Measurements from ENCODE around the gene SLC22A3. TPM values are rescaled to one million over a fixed set of nuclear protein-coding genes. Genes with fewer than 3 reads are reported as not detected.

Gene SLC22A3
- total RNA-seq, 1 experiment from 2014 or later: 0.07 TPM

- no peak for DNase-seq (ENCODE audit: extremely low read depth, low read depth)
These were observed 50.6 kb downstream of the SLC22A3 start for GRCh38 chr6:160398674-160399271.

- no peak for DNase-seq (ENCODE audit: extremely low read depth, low read depth)
These were observed 52.3 kb downstream of the SLC22A3 start for GRCh38 chr6:160400446-160400845.

- no peak for DNase-seq (ENCODE audit: extremely low read depth, low read depth)
These were observed 60.4 kb downstream of the SLC22A3 start for GRCh38 chr6:160408528-160408927.

GRCh38 chr6:160412993-160413392 is 64.8 kb downstream of the SLC22A3 start:
- DNase-seq (ENCODE audit: extremely low read depth, low read depth): no peak

- no peak for DNase-seq (ENCODE audit: extremely low read depth, low read depth)
These were observed 69.0 kb downstream of the SLC22A3 start for GRCh38 chr6:160417146-160417545.

- no peak for DNase-seq (ENCODE audit: extremely low read depth, low read depth)
These were observed 69.4 kb downstream of the SLC22A3 start for GRCh38 chr6:160417550-160417949.

- DNase-seq (ENCODE audit: extremely low read depth, low read depth): no peak
These were observed 70.2 kb downstream of the SLC22A3 start for GRCh38 chr6:160418370-160418769.

- no peak for DNase-seq (ENCODE audit: extremely low read depth, low read depth)
These were observed 71.3 kb downstream of the SLC22A3 start for GRCh38 chr6:160419488-160419887.

GRCh38 chr6:160420253-160420968 is 72.2 kb downstream of the SLC22A3 start:
- no peak for DNase-seq (ENCODE audit: extremely low read depth, low read depth)

- DNase-seq (ENCODE audit: extremely low read depth, low read depth): no peak
These were observed 72.9 kb downstream of the SLC22A3 start for GRCh38 chr6:160420969-160421556.

- DNase-seq (ENCODE audit: extremely low read depth, low read depth): no peak
These were observed 73.7 kb downstream of the SLC22A3 start for GRCh38 chr6:160421854-160422253.

- DNase-seq (ENCODE audit: extremely low read depth, low read depth): no peak
These were observed 76.1 kb downstream of the SLC22A3 start for GRCh38 chr6:160424256-160424655.

- DNase-seq (ENCODE audit: extremely low read depth, low read depth): no peak
These were observed 78.0 kb downstream of the SLC22A3 start for GRCh38 chr6:160426136-160426535.

- no peak for DNase-seq (ENCODE audit: extremely low read depth, low read depth)
These were observed 79.3 kb downstream of the SLC22A3 start for GRCh38 chr6:160427312-160428068.

- no peak for DNase-seq (ENCODE audit: extremely low read depth, low read depth)
These were observed 79.9 kb downstream of the SLC22A3 start for GRCh38 chr6:160428069-160428430.

- no peak for DNase-seq (ENCODE audit: extremely low read depth, low read depth)
These were observed 80.8 kb downstream of the SLC22A3 start for GRCh38 chr6:160428818-160429619.

- no peak for DNase-seq (ENCODE audit: extremely low read depth, low read depth)
These were observed 81.4 kb downstream of the SLC22A3 start for GRCh38 chr6:160429620-160429895.

GRCh38 chr6:160430203-160430602 is 82.0 kb downstream of the SLC22A3 start:
- no peak for DNase-seq (ENCODE audit: extremely low read depth, low read depth)

GRCh38 chr6:160430751-160431150 is 82.6 kb downstream of the SLC22A3 start:
- DNase-seq (ENCODE audit: extremely low read depth, low read depth): no peak

- DNase-seq (ENCODE audit: extremely low read depth, low read depth): no peak
These were observed 83.0 kb downstream of the SLC22A3 start for GRCh38 chr6:160431226-160431625.
